ENCODE measurements around the gene R3HDM2.

Gene R3HDM2

GRCh38 chr12:57461917-57462250 lies 31.0 kb upstream of the R3HDM2 start:
- no peak for TF ChIP-seq CTCF (IDR thresholded peaks at IDR 0.05; ENCODE audit: borderline replicate concordance, insufficient read depth, low read depth, low read length)
- H3K4me3 ChIP-seq (ENCODE audit: low read depth, low read length) = peak overlapping the region; percentile 63

- TF ChIP-seq CTCF (IDR thresholded peaks at IDR 0.05; ENCODE audit: borderline replicate concordance, insufficient read depth, low read depth, low read length) = no peak
- H3K4me3 ChIP-seq (ENCODE audit: low read depth, low read length) = peak overlapping the region; percentile 63
Measured at GRCh38 chr12:57461276-57461916, 30.6 kb upstream of the R3HDM2 start.

GRCh38 chr12:57460841-57461275 lies 30.0 kb upstream of the R3HDM2 start:
- no peak overlapping the region for H3K4me3 ChIP-seq (ENCODE audit: low read depth, low read length)
- no peak for TF ChIP-seq CTCF (IDR thresholded peaks at IDR 0.05; ENCODE audit: borderline replicate concordance, insufficient read depth, low read depth, low read length)

GRCh38 chr12:57460468-57460784 lies 29.6 kb upstream of the R3HDM2 start:
- no peak overlapping the region for H3K4me3 ChIP-seq (ENCODE audit: low read depth, low read length)
- TF ChIP-seq CTCF (IDR thresholded peaks at IDR 0.05; ENCODE audit: borderline replicate concordance, insufficient read depth, low read depth, low read length) = no peak

GRCh38 chr12:57459750-57460467 lies 29.1 kb upstream of the R3HDM2 start, which contains the start of gene GLI1:
TSS of gene GLI1 (plus strand) at chr12:57459785. CDS start at chr12:57463692, 3,907 bp downstream.
- H3K4me3 ChIP-seq (ENCODE audit: low read depth, low read length) = peak within 1 kb of the TSS; percentile 56
- TF ChIP-seq CTCF (IDR thresholded peaks at IDR 0.05; ENCODE audit: borderline replicate concordance, insufficient read depth, low read depth, low read length) = no peak

GRCh38 chr12:57459055-57459749 lies 28.4 kb upstream of the R3HDM2 start:
- peak overlapping the region; percentile 56 for H3K4me3 ChIP-seq (ENCODE audit: low read depth, low read length)
- TF ChIP-seq CTCF (IDR thresholded peaks at IDR 0.05; ENCODE audit: borderline replicate concordance, insufficient read depth, low read depth, low read length) = peak; percentile 97

Data from GM12875 (cell line).